ENCODE data around the gene ZDHHC3.
"Not testable (repeated sequence)": the region's sequence is repeated elsewhere in the genome, so short reads cannot be mapped to it uniquely, and the experiment has no call there.

The ZDHHC3 gene

GRCh38 chr3:44962621-44963393 lies 13.2 kb downstream of the ZDHHC3 start:
- peak; percentile 12 for DNase-seq

GRCh38 chr3:44961888-44962287 lies 14.1 kb downstream of the ZDHHC3 start:
- no peak for DNase-seq

- DNase-seq: no peak
Measured at GRCh38 chr3:44960387-44961026, 15.5 kb downstream of the ZDHHC3 start.

GRCh38 chr3:44958386-44958785 lies 17.6 kb downstream of the ZDHHC3 start:
- DNase-seq: no peak

GRCh38 chr3:44957986-44958385 lies 18.0 kb downstream of the ZDHHC3 start:
- DNase-seq: no peak

DNA sequence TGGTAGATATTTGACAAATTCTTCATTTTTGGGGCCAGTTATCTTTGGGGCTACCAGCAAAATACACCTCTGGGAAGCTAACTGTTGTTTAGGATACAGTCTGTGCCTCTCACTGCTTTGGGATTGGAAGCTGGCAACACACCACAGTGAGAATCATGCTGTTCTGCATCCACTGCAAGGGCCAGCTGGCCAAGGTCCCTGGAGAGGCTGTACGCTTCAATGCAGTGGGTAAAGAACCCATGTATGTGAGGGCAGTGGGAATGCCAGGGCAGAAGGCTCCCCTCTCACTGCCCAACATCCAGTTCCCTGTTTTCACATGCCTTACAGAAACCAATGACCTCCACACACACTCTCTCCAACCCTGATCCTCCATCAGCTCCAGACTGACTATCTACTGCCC lies 20.1 kb downstream of the ZDHHC3 start:
- DNase-seq: no peak

- no peak for DNase-seq
Measured at GRCh38 chr3:44954962-44955361, 21.0 kb downstream of the ZDHHC3 start.

DNA sequence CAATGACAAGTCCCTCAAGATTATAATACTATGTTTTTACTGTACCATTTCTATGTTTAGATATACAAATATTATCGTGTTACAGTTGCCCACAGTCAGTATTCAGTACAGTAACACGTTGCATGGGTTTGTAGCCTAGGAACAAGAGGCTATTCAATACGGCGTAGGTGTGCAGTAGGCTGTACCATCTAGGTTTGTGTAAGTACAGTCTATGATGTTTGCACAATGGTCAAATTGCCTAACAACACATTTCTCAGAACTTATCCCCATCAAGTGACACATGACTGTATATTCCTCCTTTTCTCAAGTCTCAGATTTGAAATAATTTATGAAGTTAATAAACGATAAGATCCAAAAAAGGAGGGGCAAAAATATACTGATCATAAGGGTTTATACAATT lies 21.7 kb downstream of the ZDHHC3 start:
- DNase-seq: no peak

- DNase-seq: no peak
Measured at GRCh38 chr3:44952689-44953088, 23.3 kb downstream of the ZDHHC3 start.

GRCh38 chr3:44950275-44950734 lies 25.7 kb downstream of the ZDHHC3 start:
- peak; percentile 40 for DNase-seq

- DNase-seq: not testable (repeated sequence)
Measured at GRCh38 chr3:44949770-44950169, 26.2 kb downstream of the ZDHHC3 start.

DNA sequence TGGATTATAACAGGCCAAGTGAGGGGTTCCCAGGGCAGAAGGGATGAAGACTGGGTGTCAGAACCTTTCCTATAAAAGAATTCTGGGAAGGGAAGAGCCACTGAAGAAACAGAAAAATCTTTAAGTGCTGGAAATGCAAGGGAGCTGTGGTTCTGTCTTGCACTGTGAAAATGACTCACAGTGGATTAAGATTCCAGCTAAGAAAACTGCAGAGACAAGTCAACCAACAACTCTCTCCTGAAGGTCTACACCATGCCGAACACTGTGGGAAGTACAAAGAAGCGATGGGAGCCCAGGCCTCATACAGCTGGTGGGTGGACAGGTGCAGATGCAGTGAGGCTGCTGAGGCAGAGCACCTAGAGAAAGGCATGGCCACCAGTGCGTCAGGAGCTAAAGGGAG lies 27.7 kb downstream of the ZDHHC3 start:
- no peak for DNase-seq

GRCh38 chr3:44942202-44942921 lies 33.6 kb downstream of the ZDHHC3 start:
- no peak for DNase-seq

GRCh38 chr3:44939581-44940036 lies 36.4 kb downstream of the ZDHHC3 start:
- DNase-seq: no peak

GRCh38 chr3:44932986-44933944 lies 42.7 kb downstream of the ZDHHC3 start:
- DNase-seq: no peak

- DNase-seq: no peak
Measured at GRCh38 chr3:44932271-44932670, 43.7 kb downstream of the ZDHHC3 start.

GRCh38 chr3:44931791-44932190 lies 44.2 kb downstream of the ZDHHC3 start:
- DNase-seq: no peak

DNA sequence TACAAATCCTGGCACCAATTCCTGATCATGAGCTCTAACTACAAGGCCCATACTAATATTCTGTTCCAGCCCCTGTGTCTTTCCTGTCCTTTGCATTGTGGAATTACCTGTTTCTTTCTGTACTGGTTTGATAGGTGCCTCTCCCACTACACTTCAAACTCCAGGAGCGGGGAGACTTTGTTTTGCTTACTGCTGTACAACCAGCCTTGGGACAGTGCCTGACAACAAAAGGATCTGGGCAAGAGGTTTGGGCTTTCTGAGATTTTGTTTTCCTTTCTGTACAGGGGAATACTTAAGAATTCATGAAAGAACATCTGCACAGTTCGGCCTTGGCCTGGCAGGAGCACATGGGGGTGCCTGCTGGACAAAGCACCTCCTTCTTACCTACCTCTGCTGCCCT lies 45.1 kb downstream of the ZDHHC3 start:
- no peak for DNase-seq

DNA sequence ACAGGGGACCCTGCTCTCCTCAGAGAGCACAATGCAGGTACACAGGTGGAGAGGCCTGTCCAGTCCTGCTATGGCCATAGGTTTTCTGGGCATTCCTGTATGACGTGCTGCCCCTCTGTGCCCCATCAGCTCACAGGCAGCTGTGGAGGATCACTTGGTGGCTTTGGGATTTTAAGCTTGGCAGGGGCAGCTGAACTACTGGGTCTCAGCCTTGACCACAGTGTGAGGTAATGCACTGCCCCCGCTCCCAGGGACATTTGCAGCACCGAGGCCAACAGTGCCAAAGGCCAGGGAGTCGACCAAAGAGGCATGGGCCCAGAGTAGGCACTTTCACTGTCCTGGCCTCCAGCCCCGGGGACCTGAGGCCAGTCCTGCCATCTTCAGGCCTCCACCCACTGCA lies 46.2 kb downstream of the ZDHHC3 start:
- no peak for DNase-seq

- no peak for DNase-seq
Measured at GRCh38 chr3:44927371-44927770, 48.6 kb downstream of the ZDHHC3 start.

DNA sequence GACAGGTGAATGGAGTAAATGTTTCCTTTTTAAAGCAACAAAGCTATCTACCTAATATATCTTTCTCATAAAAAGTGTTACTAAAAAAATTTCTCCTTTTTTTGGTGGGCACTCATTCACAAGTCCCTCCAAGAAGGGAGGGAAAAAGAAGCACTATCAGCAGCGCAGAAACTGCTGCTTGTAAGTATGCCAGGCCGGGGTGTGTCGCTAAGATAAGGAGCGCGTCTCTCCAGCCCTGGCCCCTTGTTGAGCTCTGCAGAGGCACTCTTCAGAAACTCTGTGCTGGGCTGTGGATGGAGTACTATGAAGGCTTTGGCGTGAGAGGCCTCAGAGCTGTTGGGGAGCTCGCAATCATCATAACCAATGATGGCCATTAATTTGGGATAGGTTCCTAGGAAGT lies 49.1 kb downstream of the ZDHHC3 start:
- no peak for DNase-seq

DNA sequence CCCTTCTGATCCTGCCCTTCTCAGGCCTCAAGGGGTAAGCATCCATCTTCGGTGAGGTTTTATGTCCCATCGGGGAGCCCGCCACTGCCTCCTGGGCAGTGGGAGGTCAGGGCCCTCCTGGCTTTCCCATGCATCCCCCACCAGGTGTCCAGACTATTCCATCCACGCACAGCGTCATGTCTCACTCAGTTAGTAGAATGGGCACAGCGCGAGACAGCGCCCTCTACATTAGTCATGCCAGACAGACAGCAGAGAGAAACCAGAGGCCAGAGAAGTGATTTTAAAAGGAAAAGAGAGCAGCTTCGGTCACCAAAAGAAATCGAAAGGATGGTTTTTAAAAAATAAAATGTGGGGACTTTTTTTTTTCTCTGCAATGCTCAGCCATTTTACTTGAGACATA lies 49.8 kb downstream of the ZDHHC3 start:
- no peak for DNase-seq
